Mucosa of stomach (tissue), 1 donor: Measurements from ENCODE around the gene BTBD7.

Experiments used
- H3K27me3 ChIP-seq: one replicate; pipeline ENCODE4 v1.7.0; 2013; ENCODE audit warnings: mild to moderate bottlenecking, low read length; ENCODE audit not compliant: control insufficient read depth, insufficient read depth
- H3K36me3 ChIP-seq: one replicate; pipeline ENCODE4 v1.7.0; 2013; ENCODE audit warnings: low read length; ENCODE audit not compliant: control insufficient read depth, insufficient read depth
- H3K4me1 ChIP-seq: one replicate; pipeline ENCODE4 v1.7.0; 2013; ENCODE audit warnings: mild to moderate bottlenecking, low read length; ENCODE audit not compliant: control insufficient read depth, insufficient read depth
- H3K4me3 ChIP-seq: one replicate; pipeline ENCODE4 v1.7.0; 2013; ENCODE audit warnings: low read length
- H3K9ac ChIP-seq: one replicate; pipeline ENCODE4 v1.7.0; 2013; ENCODE audit warnings: mild to moderate bottlenecking, low read length, moderate library complexity
- H3K9me3 ChIP-seq: one replicate; pipeline ENCODE4 v1.7.0; 2013; ENCODE audit warnings: mild to moderate bottlenecking, low read length, moderate library complexity; ENCODE audit not compliant: control insufficient read depth
- donor health status: Pancreatic carcinoma.

BTBD7 gene

GRCh38 chr14:93195316-93195999, 137.4 kb downstream of the BTBD7 start:
- Histone ChIP-seq H3K4me1 (no peaks in the 10 kb centered on the region), H3K4me3 (no peak overlapping the region), H3K9ac (no peak overlapping the region), H3K36me3 (no peaks in the 10 kb centered on the region), H3K9me3 (no peaks in the 10 kb centered on the region), H3K27me3 (no peaks in the 10 kb centered on the region)
